ENCODE measurements around the gene MFSD12.

Gene MFSD12

DNA sequence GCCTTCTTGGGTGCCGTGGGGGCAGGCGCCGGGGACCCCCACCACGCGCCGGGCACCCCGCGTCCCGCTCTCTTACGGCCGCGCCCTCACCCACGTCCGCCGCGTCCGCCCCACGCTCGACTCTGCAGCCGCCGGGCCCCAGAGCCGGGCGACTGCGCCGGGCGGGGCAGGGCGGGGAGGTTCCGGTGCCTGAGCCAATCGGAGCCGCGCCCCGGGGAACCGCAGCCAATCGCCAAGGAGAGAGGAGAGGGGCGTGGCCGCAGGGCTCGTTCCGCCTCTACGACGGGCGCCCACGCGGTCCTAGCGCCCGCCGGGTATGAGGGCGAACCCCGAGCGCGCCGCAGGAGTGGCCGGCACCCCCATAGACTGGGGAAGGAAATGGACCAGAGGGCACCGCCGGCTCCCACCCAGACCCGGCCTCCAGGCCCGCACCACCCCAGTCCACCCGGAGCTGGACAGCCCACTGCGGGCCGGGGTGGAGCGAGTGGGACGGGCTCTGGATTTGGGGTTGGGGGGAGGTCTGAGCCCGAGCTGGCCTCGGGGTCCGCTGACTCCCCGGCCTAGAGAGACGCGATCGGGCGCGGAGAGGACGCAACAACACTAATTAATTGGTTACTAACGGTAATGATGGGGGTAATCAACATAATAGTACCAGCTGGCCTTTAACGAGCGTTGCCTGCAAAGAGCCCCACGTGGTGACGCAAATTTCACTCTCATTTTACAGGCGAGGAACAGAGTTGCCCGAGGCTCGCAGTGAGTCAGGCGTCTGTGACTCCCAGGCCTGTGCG, at the start of gene MFSD12:
Gene MFSD12, minus strand, starts transcription at position 126 of the 788 bp plus-strand sequence. CDS start 183 bp downstream, outside the sequence.
- DNase-seq, result peak; percentile 97 to 98

DNA sequence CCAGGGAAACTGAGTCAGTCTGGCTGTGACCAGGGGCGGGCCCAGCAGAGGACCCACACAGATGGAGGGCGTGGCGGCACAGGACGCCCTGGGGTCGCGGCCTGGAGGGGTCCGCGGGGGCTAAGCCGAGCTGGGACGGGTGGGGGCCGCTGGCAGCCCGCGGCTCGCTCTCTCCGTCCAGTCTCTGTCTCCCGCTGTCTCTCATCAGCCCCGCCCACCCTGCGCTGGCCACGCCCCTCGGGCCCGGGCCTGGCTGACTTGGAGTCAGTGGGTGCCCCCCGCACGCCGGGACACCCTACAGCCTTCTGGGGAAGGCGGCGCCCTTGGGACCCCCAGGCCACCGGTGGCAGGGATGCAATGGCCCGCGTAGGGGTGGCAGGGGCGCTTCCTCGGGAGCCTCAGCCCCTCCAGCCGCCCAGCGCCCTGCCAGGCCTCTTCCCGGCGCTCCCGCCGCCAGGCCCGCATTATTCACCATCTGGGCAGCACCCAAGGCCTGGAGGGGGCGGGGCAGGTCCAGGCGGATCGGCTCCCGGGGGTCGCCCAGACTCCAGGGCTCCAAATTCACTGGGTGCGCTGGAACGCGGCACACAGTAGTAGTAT, 49.4 kb upstream of the MFSD12 start, which contains the start of gene TBXA2R:
Gene TBXA2R, minus strand, starts transcription at position 186 of the 600 bp plus-strand sequence. CDS start 6,241 bp downstream, outside the sequence.
- peak; percentile 72 to 77 for DNase-seq

DNA sequence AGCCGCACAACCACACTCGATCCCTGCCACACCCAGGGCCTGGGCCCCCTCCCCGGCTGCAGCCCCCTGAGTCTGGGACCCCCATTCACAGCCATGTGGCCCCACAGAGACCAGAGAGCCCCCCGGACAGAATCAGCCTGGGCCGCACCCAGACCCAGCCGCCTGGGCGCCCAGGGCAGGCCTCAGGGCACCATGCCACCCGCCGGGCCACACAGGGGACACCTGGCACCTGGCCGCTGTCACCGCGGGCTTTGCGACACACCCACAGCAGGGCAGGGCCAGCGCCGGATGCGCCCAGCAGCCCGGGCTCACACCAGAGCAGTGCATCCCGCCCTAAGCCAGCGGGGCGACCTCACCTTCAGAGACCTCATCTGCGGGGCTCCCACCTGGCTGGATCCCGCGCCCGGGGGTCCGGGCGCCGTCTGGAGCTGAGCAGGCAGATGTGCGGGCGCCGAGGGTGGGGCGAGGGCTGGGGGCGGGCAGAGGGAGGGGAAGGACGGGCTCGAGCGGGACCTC, 48.8 kb upstream of the MFSD12 start:
- peak in 1 of 2 donors; percentile 32 for DNase-seq

DNA sequence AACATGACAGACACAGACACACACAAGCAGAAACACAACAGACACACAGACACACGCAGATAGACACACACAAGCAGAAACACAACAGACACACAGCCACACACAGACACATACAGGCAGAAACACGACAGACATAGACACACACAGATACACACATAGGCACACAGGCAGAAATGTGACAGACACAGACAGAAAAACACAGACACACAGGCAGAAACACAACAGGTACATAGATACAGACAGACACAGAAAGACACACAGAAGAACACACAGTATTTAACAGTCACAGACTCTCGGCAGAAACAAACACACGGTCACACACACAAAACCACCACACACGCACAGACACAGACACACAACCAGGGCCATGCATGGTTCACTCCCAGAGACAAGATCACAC, 48.4 kb upstream of the MFSD12 start:
- DNase-seq, result no peak

DNA sequence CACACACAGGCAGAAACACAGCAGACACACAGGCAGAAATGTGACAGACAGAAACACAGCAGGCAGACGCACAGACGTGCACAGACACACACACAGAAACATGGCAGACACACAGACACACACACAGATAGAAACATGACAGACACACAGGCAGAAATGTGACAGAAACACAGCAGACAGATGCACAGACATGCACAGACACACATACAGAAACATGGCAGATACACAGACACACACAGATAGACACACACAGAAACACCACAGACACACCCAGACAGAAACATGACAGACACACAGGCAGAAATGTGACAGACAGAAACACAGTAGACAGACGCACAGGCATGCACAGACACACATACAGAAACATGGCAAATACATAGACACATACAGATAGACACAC, 48.0 kb upstream of the MFSD12 start:
- no peak for DNase-seq

DNA sequence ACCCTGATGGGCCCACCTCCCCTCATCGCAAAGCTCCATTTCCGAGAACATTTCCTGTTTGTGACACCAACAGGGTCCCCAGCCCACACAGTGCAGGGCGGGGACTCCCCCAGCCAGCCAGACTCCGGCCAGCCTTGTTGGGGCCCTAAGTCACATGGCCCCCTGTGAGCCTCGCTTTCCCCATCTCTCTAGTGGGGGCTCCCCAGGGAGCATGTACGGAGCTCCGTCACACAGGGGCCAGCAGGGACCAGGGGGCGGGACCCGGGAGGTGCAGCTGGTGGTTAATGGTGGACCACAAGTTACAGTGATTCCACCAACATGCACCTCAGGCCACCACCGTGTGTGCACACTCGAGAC, 47.6 kb upstream of the MFSD12 start:
- DNase-seq, result peak in 1 of 2 donors; percentile 27

DNA sequence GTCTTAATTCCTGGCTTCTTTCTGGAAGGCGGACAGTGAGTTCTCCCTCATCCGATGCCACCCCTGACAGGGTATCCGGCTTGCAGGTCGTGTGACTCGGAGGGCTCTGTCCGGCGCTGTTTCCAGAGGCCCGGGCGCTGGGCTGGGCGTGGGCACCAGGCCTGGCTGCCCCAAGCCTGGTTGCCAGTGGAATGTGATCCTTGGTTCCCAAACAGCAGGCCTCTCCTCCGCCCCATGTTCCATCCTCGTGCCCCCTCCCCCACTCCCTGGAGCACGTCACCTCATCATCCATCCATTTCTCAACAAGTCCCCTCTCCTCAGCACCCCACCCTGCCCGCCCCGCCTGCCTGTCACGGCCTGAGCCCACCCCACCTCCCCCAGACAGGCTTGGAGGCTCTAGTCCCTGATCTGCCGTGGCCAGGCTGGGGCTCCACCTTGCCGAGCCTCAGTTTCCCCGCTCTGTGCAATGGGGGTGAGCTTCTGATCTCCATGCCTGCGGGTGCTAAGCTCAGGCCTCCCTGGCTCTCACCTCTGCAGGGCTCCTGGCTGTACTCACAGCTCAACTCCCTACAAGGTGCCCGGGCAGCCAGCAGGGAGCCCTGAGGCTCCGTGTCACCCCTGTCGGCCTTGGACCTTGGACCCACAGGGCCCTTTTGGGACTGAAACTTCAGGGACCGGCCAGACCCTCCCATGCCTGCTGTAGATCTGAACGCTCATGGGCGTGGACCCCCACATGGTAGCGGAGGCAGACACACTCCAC, 47.0 kb upstream of the MFSD12 start:
- no peak for DNase-seq

DNA sequence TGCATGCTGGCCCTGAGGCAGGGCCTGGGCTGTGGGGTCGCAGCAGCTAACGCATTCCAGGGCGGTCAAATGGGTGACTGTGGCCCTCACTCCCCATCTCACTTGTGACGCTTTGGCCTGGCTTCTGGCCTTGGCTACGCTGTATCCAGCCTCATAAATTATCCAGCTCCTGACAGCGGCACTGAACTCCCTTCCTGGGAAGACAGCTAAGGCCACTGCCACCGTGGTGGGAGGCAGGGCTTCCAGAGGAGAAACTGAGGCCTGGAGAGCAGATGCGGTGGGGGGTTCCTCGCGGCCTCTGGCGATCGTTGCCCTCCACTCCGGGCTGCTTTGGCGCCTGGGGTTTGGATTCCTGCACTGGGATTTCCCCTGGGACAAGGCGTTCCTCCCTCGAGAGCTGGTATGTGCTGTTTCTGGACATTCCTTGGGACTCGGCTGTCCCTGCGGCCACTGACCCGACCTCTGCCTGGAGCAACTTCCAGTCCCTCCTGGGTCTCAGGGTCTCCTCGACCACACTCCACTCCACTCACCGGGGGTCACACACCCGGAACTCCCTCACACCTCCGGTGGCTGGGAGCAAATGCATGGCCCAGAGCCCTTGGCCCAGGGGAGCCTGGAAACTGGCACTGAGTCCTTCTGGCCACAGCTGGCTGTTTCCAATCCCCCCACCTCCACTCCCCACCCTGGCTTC, 45.9 kb upstream of the MFSD12 start:
- DNase-seq, result no peak

DNA sequence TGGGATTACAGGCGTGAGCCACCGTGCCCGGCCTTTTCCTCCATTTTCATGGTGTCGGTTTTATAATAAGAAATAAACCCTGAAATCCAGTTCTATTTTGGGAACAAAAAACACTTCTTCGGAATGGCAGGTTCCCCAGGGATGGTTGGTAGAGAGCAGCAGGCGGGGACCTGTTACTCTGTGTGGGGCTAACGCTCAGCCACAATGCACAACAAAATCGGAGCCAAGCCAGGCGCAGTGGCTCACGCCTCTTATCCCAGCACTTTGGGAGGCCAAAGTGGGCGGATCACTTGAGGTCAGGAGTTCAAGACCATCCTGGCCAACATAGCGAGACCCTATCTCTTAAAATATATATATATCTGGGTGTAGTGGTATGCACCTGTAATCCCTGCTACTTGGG, 43.6 kb upstream of the MFSD12 start:
- DNase-seq, result no peak

DNA sequence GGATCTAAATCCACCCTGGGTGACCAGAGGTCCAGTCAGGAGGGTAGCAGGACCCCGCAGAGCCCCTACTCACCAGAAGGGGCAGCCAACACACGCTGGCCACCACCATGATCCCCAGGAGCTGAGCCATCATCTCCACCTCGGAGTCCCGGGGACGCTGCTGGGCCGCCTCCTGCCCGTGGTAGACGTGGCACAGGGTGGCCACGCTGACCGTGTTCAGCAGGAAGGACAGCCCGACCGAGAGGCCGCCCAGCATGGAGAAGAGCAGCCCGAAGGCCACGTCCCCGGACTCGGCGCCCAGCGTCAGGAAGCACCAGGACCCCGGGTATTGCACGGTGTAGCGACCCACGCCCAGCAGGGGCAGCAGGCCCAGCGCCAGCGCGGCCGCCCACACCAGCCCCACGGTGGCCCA, 42.4 kb upstream of the MFSD12 start:
- DNase-seq, result no peak

DNA sequence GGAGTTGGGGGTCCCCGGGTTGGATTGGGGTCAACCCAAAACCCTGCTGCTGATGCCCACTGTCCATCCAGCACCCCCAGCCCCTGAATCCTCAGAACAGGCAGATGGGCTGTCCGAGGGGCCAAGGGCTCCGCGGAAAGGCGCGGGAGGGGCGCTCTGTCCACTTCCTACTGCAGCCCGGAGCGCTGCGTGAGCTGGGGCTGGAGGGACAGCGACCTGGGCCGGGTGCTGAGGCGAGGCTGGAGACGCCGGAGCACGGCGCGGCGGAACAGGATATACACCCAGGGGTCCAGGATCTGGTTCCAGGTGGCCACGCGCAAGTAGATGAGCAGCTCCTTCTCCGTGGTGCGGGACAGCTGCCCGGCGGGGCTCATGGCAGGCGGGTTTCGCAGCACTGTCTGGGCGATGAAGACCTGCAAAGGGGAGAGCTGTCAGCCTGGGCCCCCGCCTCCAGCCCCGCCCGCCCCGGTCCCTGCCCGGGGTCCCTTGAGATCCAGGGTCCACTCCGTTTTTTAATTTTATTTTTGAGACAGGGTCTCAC, 38.2 kb upstream of the MFSD12 start:
- DNase-seq, result no peak

DNA sequence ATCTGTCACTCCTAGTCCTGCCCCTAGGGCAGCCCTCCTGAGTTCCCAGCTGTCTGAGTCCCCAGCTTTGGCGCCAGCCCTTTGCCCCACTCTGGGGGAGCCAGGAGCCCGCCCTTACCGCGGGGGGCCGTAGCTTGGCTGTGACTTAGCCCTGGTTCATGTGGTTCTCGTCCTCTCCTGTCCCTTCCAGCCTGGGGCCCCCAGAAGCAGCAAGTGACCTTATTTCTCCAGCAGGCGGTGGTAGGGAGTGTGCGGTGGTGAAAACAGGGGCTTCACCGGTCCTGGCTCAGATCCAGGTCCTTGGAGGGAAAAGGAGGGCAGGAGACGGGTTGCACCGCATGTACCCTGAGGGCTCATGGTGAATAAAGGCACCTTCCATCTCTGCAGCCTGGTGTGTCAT, 35.8 kb upstream of the MFSD12 start:
- no peak for DNase-seq

DNA sequence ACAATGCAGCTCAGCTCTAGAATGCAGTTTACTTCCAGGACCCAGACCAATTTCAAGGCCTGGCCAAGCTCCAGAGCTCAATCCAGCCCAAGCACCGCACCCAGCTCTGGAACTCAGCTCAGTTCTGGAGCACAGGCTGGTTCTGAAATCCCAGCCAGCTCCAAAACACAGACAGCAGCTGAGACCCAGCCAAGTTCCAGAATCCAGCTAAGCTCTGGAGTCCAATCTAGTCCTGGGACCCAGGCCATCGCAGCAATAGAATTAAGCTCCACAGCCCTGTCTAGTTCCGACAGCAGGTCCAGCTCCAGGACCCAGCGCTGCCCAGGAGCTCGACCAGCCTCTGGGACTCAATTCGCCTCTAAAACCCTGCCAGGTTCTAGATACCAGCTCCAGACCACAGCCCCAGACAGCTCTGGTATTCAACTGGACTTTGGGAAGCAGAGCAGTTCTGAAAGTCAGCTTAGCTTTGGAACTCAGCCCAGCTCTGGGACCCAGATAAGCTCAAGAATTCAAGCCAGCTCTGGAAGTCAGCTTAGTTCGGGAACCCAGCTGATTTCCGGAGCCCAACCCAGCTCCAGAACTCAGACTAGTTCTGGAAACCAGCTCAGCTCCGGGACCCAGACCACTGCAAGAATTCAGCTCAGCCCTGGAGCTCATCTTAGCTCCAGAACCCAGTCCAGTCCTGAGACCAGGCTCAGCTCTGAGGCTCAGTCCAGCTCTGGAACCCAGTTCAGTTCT, 34.7 kb upstream of the MFSD12 start:
- no peak for DNase-seq

DNA sequence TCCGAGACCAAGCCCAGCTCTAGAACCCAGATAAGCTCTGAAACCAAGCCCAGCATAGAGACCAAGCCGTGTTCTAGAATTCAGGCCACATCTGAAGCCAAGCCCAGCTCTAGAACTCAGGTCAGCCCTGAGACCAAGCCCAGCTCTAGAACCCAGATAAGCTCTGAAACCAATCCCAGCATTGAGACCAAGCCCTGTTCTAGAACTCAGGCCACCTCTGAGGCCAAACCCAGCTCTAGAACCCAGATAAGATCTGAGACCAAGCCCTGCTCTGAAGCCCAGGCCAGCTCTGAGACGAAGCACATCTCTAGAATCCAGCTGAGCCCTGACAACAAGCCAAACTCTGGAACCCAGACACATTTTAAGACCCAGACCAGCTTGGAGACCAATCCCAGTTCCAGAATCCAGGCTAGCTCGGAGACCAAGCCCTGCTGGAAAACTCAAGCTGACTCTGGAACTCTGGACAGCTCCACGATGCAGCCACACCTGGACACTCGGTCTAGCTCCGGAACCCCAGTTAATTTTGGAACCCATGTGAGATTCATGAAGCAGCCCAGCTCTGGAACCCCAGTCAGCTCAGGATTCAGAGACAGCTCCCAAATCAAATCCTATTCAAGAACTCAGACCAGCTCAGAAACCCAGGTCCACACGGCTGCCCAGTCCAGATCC, 33.7 kb upstream of the MFSD12 start:
- no peak for DNase-seq

DNA sequence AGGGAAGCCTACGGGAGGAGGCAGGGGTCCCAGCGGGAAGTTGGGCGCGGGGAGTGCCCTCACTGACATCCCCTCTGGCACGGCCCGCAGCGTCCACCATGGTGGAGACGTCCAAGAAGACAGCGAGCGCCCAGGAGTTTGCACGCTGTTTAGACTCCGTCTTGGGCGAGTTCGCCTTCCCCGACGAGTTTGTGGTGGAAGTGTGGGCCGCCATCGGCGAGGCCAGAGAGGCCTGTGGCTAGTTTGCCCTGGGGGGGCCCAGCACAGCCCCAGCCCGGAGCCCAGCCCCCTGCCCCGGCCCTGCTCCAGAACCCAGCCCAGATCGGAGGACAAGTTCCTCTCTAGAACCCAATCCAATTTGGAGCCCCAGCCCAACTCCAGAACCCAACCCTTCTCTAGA, 32.6 kb upstream of the MFSD12 start:
- DNase-seq, result no peak

DNA sequence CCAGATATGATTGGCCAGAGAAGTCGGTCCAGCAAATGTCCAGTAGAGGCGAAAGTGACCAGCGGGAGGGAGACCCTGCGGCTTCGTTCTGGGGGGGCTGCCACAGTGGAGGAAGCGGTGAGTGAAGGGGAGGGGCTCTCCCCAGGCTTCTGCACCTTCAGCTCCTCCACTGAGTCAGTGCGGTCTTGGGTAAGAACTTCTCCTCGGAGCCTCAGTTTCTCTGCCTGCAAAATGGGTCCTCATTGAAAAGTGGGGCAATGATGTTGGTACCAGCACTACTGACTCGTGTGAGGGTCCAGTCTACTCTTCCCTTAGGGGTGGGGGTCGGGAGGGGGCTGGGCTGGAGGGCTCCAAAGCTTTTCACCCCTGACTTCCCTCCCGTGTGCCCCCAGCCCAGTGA, 32.1 kb upstream of the MFSD12 start:
- DNase-seq, result no peak

DNA sequence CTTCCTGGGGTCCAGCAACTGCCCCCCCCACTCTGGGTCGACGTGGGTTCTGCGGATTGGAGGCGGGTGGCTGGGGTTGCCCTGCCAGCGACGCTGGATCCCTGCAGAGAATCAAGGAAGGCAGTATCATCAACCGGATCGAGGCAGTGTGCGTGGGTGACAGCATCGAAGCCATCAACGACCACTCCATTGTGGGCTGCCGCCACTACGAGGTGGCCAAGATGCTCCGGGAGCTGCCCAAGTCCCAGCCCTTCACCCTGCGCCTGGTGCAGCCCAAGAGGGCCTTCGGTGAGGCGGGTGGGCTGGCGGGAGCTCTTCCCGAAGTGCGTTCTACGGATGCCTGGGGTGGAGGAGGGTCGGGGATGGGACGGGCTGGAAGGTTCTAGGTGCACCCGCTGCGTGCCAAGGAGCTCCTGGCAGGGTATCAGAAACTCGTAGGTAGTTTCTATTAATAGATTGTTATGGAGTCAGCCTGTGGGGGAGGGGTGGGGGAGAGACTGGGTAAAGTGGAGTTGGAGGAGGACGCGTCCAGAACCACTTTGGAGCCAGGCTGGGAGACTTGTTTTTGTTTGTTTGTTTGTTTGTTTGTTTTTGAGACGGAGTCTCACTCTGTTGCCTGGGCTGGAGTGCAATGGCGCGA, 29.4 kb upstream of the MFSD12 start:
- no peak for DNase-seq

DNA sequence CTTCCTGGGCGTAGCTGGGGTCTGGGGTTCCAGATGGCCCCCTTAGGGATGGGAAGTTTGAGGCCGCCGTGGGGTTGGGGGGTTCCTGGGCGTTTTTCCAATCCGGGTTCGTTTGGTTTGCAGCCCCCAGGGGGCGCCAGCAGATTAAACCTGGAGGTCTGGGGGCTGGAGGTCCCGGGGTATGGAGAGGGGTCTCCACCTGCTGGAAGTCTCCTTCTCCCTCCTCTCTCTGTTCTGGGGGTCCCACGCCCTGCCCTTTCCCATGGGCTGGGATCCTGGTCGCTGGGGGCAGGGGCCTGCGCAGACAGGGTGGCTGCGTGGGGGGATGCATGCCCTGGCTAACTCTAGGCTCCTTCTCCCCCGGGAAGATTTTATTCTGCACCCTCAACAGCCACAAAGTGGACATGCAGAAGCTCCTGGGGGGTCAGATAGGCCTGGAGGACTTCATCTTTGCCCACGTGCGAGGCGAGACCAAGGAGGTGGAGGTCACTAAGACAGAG, 28.8 kb upstream of the MFSD12 start:
- peak; percentile 54 to 60 for DNase-seq

DNA sequence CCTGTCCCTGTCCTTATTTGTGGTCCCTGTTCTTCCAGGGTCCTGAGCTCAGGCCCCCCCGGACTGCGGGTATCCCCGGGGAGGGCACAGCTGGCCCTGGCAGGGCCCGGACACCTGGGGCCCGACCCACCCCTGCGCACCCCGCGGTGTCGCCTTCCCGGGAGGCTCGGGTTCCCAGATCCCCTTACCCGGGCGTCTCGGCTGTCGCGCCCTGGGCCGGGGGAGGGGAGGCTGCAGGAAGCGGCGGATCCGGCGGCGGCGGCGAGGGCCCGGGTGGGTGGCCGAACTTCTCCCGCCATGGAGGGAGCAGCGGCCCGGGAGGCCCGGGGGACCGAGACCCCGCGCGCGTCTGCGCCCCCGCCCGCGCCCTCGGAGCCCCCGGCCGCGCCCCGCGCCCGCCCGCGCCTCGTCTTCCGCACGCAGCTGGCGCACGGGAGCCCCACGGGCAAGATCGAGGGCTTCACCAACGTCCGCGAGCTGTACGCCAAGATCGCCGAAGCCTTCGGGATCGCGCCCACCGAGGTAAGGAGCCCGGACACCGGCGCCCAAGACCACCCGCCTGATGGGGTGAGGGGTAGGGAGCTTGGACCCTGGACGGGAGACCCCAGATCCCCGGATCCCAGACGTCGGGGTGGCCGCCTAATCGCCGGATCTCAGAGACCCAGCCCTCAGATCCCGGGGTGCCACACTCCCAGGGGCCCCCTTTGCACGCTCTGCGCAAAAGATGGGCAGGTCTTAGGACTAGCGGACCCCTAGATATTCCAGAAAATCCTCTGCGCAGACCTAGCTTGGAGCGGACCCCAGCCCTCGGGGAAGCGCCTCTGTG, 28.1 kb upstream of the MFSD12 start, which contains the start of gene GIPC3:
Gene GIPC3, plus strand, starts transcription at position 178 of the 826 bp plus-strand sequence. Its CDS starts 120 bp downstream, at position 298.
- no peak for DNase-seq
